ENCODE measurements around the gene CD1E.
"Not testable (repeated sequence)": the region's sequence is repeated elsewhere in the genome, so short reads cannot be mapped to it uniquely, and the experiment has no call there.

CD1E gene

DNA sequence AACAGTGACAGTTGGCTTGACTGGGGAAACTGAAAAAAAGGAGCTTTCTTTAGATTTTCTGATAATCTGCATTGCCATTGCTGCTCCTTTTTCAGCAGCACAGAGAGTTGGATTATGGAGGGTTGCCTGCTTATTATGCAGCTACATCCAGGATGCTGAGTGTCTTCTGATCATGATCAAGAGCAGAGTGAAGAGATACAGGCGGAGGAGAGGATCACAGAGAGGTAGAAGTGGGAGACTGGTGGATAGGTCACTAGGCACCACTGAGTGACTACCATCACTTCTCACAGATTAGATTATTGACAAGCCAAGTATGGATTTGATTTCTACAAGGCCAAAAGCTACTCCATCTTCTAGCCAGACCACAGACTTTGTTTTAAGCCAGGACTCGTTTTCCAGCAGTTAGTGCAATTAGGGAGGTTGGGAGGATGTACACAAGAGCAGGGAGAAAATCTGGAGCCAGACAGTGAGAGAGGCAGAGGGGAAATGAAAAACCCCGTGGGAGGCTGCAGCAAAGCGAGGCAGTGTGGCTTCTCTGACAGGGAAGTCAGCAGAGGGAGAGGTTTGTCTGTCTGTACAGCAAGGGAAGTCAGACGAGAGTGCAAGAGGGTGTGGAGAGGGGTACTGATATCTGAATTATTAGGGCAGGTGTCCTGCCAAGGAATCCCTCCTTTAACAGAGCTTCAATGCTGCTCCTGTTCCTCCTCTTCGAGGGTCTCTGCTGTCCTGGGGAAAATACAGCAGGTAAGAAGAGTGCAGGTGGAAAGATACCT, at the start of gene CD1E:
Gene CD1E (plus strand): TSS at position 592 of the 773 bp plus-strand sequence. CDS start 95 bp downstream, at position 687.
- no peak for DNase-seq

- no peak for DNase-seq
These were observed 43.1 kb upstream of the CD1E start for GRCh38 chr1:158310623-158311022.

DNA sequence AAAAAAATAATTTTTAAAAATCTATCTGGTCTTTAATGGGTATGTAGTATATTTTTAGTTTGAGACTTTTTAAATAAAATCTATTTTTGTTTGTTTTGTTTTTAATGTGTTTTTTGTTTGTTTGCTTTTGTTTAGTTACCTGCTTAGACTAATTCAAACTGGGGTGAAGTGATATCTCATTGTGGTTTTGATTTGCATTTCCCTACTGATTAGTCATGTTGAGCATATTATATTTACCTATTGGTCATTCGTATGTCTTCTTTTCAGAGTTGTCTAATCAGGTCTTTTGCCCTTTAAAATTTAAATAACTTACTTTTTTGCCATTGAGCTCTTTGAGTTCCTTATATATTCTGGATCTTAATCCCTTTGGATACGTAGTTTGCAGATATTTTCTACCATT, 42.6 kb upstream of the CD1E start:
- DNase-seq, result no peak

- no peak for DNase-seq
These were observed 29.8 kb upstream of the CD1E start for GRCh38 chr1:158323866-158324265.

DNA sequence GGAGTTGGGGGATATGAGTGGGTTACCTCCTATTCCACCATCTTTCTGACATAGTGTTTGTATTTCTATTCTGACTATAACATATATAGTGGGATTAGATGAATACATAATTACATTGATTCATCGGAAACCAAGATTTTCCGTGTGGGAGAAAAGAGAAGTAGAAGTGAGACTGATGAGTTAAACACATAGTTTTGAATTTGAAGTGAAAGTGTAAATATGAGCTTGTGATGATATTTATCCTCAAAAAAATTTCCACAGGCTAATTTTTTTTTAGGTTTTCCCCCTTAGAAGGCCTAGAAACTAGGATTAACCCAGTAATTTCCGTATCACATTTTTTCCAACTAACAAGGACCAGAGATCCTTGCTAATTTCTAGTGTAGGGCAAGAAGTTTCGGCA, 29.3 kb upstream of the CD1E start:
- no peak for DNase-seq

GRCh38 chr1:158327481-158327880, 26.2 kb upstream of the CD1E start:
- no peak for DNase-seq

DNA sequence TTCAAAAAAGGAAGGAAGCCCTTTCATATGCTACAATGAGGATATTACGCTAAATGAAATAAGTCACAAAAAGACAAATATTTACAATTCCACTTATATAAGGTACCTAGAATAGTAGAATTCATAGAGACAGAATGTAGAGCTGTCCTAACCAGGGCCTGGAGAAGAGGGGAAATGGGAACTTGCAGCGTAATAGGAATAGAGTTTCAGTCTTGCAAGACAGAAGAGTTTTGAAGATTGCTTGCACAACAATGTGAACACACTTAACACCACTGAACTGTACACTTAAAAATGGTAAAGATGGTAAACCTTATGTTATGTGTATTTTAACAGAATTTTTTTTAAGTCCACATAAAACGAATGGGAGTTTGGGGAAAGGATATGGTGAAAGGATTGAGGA, 25.3 kb upstream of the CD1E start:
- DNase-seq, result no peak

GRCh38 chr1:158329300-158329699, 24.4 kb upstream of the CD1E start:
- no peak for DNase-seq

DNA sequence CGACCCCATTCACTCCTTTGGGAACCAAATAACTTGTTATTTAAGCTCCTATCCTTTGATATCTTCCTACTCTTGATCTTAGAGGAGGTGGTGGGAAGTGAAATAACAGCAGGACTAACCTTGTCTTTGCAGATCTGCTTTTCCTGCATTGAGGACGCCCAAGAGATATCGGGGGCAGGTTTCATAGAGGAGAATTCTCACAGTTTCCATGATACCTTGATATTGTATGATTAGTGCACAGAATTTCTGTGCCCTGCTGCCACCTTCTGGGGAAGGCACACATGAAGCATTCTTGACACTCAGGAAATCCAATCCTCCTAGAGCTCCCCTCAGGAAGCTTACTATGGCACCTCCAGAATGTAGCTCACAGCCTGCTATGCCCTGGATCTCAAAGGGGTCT, 24.0 kb upstream of the CD1E start:
- peak; percentile 56 for DNase-seq

- DNase-seq, result no peak
These were observed 23.1 kb upstream of the CD1E start for GRCh38 chr1:158330391-158331105.

DNA sequence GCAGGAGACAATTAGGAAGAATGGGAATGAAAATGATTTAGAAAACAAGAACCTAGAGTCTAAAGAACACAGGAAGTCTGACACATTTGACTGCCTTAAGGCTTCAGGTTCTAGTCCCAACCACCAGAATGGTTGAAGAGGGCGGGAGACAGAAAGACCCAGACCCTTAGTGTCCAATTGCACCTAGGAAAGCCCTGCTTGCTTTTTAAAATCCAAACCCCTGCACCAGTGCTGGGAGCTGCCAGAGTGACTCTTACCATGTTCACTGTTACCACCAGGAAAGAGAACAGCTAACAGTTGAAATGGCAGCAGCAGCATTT, 22.6 kb upstream of the CD1E start:
- DNase-seq, result no peak

- no peak for DNase-seq
These were observed 22.1 kb upstream of the CD1E start, which contains the start of gene CD1B for GRCh38 chr1:158331481-158332150. CD1B (minus strand) TSS chr1:158331531; CDS start chr1:158331423, 108 bp downstream.

DNA sequence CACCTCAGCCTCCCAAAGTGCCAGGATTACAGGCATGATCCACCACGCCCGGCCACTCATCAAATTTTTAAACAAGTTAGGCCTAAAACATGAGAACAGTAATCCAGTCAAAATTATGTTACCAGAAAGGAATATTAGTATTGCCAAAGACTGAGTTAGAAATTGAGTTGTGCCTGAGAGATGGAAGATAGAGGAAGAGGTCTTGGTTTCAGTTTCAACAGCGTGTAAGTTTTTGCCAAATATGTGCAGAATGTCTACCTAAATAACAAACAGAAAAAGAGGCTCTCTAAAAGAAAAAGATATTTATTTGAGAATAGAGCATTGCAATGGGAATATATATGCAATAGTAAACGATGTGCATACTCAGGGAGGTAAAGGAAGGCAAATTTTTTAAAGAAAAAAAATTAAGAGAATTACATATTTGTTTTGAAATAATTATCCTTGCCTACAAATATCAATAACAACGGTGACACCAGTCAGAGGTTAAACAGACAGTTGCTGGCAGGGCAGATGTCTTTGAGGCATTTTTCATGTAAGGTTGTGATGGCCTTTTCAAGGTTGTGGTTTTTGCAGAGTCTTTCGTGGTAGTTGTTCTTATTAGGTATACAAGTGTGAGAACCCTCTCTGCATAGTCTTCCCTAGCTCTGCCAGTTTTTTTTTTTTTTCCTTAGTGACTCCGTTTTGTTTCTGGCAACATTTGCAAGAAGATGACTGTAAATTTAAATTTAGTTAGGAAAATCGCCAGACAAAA, 20.1 kb upstream of the CD1E start:
- DNase-seq, result no peak

DNA sequence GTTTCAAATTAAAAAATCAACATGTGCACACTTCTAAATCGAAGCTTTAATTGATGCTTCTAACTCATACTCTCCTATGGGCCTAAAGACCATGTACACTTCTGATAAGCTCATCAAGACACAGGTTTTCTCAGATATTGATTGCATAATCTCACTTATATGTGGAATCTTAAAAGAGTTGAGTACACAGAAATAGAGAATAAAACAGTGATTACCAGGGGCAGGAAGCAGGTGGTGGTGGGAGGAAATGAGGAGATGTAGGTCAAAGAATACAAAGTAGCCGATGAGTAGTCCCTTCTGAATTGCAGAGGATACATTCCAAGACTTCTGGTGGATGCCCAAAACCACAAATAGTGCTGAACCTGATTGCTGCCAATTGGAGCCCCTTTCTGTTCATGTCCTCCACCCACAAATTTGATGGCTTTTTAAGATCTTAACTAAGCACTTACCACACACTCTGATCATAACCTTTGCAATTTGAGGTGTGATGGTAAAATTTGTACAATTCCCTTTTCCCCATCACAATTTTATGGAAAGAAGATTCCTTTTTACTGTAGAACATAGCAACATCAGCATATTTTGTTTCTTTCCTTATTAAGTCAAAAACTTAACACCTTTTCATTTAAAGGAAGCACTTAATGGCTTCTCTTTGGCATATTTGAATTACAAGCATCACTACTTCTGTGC, 19.0 kb upstream of the CD1E start:
- no peak for DNase-seq

DNA sequence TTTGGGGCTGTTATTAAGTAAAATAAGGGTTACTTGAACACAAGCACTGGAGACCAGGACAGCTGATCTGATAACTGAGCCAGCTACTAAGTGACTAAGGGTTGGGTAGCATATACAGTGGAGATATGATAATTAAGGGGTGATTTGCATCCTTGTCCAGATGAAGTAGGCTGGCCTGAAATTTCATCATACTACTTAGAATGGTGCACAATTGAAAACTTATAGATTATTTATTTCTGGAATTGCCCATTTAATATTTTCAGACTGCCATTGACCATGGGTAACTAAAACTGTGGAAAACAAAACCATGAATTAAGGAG, 18.5 kb upstream of the CD1E start:
- no peak for DNase-seq

GRCh38 chr1:158336413-158336812, 17.3 kb upstream of the CD1E start:
- not testable (repeated sequence) for DNase-seq

- not testable (repeated sequence) for DNase-seq
These were observed 4.7 kb upstream of the CD1E start for GRCh38 chr1:158348946-158349345.

DNA sequence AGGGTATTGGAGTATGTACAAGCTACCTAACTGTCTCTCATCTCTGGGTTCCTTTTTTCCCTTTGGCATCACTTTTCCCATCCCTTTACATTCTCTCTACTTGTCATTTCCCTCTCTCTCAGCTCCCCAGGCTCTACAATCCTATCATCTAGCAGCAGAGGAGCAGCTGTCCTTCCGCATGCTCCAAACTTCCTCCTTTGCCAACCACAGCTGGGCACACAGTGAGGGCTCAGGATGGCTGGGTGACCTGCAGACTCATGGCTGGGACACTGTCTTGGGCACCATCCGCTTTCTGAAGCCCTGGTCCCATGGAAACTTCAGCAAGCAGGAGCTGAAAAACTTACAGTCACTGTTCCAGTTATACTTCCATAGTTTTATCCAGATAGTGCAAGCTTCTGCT, 561 bp downstream of the CD1E start:
- DNase-seq, result peak; percentile 7

DNA sequence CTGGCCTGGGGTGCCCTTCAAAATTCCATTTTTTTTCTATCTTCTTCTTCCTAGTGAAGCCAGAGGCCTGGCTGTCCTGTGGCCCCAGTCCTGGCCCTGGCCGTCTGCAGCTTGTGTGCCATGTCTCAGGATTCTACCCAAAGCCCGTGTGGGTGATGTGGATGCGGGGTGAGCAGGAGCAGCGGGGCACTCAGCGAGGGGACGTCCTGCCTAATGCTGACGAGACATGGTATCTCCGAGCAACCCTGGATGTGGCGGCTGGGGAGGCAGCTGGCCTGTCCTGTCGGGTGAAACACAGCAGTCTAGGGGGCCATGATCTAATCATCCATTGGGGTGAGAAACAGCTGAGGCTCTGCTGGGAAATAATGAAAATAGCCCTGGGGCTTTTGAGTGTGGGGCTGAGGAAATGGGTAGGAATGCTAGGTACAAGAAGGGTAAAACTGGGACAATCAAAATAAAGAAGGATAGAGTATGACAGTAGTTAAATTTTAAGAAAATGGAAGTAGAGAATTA, 2.1 kb downstream of the CD1E start:
- no peak for DNase-seq

- no peak for DNase-seq
These were observed 2.9 kb downstream of the CD1E start for GRCh38 chr1:158356616-158357015.

GRCh38 chr1:158357441-158357840, 3.7 kb downstream of the CD1E start:
- DNase-seq, result no peak

- DNase-seq, result no peak
These were observed 8.8 kb downstream of the CD1E start for GRCh38 chr1:158362482-158362881.

- DNase-seq, result no peak
These were observed 9.2 kb downstream of the CD1E start for GRCh38 chr1:158362941-158363340.
